ENCODE data around the gene GPR142.

- TF ChIP-seq POLR2A (IDR thresholded peaks at IDR 0.05; ENCODE audit: low read depth, low read length) (no peak), POLR2AphosphoS5 (IDR thresholded peaks at IDR 0.05; ENCODE audit: low read depth, low read length) (no peak)
Observed at GRCh38 chr17:74343121-74343520, 24.2 kb upstream of the GPR142 start.

Data from GM12892 (cell line).